Stimulated activated CD4-positive, alpha-beta T cell treated with anti-CD3 and anti-CD28 coated beads, Interleukin-15, amount 100 ng/mL, for 48 hours (primary cell): ENCODE results near the gene PLPPR5.
"Not testable (repeated sequence)": the region's sequence is repeated elsewhere in the genome, so short reads cannot be mapped to it uniquely, and the experiment has no call there.

ENCODE experiments used
- DNase-seq, 2 donors: peaks; one replicate each; pipeline ENCODE4 v3.0.0-alpha.2; 2020; ENCODE audit warnings: low read depth in 2 of 2

Gene PLPPR5, protein sequence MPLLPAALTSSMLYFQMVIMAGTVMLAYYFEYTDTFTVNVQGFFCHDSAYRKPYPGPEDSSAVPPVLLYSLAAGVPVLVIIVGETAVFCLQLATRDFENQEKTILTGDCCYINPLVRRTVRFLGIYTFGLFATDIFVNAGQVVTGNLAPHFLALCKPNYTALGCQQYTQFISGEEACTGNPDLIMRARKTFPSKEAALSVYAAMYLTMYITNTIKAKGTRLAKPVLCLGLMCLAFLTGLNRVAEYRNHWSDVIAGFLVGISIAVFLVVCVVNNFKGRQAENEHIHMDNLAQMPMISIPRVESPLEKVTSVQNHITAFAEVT

DNA sequence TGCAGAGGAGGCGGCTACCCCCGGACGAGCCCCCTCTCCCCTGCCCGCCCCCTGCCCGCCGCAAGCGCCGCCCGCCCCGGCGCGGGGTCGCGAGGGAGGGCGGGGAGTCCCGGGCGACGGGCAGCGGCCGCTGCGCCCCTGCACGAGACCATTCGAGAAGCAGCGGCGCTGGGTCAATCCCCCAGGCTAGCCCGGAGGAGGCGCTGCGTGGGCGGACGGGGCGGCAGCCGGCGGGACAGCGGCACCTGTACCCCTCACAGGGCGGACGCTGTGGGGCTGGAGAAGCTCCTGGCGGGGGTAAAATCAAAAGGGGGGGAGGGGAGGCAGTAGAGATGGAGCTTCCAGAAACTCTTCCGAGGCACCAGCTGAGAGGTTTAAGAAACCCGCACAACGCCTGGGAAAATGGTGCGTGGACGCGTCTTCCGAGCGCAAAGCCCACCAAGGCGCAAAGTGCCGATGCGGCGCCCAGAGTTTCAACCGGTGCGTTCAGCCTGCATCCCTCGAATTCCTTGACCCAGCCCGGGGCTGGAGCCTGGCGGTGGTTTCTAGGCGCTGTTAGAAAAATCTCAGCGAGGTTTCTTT is at the start of gene PLPPR5:
Gene PLPPR5, minus strand, starts transcription at position 1 of the 582 bp plus-strand sequence. CDS start 190 bp downstream, outside the sequence.
- DNase-seq: no peak

DNA sequence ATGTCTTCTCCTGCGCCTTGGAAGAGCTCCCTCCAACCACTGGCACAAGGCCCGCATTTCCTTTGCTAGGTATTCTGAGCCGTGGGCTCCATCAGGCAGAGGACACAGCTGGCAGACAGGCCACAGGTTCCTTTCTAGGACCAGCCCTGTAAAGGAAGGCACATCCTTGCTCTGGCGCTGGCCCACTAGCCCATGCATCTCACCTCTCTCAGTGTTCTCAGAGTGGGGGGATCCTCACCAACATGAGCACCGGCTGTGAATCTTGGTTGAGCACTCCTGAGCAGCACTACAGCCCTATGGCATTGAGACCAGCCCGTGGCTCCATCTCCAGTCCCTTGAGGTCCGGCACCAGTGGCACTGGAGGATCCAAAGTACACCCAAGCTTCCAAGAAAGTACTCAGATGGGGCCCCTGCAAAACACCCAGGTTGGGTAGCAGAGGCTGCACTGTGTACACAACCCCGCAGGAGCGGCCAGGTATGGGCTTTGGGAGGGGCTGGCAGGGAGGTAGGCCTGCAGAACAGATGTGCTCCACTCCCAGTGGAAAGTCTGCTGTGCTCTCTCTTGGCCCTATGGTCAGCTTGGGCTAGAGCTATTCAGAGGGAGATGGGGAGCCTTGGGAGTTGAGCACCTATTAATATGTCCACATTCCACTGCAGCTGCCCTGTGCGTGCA is 47.1 kb upstream of the PLPPR5 start:
- DNase-seq: no peak

DNA sequence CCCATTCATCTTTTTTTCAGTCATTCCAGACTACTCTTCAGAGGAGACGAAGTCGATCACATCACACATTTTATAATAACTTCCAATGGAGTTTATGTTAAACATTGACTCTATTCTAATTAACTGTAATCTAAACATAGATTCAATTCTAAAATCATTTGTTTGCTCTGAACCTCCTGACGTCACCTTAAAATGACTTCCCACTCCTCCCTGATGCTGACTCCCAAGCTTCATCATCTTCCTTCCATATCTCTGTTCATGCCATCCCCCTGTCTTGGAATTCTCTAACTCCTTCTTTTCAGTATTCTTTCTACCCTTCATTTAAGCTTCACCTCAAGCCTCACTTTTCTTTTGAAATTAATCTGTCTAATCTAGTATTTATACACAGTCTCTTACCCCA is 45.1 kb upstream of the PLPPR5 start:
- no peak for DNase-seq

DNA sequence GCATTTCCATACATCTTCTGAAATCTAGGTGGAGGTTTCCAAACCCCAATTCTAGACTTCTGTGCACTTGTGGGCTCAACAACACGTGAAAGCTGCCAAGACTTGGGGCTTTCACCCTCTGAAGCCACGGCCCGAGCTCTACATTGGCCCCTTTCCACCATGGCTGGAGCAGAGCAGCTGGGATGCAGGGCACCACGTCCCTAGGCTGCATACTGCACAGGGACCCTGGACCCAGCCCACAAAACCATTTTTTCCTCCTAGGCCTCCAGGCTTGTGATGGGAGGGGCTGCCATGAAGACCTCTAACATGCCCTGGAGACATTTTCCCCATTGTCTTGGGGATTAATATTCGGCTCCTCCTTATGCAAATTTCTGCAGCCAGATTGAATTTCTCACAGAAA is 32.1 kb upstream of the PLPPR5 start:
- DNase-seq: not testable (repeated sequence)

DNA sequence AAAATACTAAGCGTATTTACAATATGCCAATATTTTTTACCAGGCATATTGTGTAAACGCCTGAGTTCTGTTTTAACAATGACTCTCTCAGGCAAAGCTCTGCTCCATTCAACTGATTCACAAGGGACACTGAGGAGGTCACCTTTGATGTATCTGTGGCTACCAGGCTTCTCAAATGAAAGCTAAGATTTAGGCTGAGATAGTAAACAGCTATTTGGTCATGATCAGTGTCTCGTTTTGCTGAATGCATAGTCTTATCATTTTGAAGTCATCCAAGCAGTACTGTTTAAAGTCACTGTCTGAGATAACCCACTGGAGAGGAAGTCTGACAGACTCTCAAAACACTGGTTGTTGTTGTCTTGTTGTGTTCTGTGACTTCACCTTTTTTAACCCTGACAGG is 13.7 kb upstream of the PLPPR5 start:
- no peak for DNase-seq

DNA sequence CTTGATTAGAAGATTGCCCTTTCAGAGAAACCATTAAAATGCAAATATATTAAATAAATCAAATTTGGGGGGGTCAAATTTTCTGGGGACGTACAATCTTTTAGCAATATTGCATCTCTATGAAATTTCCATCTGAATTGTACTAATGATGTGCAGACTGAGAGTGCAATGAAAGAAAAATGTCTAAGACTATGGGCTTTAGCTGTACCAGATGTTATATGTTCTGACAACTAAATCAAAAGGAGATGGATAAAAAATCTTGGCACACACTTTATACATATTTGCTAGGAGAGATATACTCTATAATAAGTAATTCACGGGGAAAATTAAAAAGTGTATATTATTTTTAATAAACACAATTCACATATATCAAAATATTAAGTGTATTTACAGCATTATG is 13.0 kb upstream of the PLPPR5 start:
- no peak for DNase-seq

DNA sequence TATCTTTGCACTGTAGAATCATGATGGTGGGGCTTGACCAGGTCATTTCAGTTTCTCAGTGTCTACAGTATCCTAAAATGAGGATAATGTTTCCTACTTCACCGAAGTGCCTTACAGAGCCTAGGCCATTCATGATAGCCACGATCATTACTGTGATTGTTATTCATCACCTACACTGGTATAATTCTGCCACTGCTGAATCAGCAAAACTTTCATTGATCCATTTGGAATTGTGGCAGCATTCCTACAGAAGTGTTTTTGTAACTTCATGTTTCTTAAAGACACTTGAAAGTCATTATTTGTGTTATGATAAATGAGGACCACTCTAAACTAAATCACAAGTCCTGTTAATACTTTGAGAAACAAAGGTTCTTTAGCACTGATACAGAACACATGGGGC is 6.0 kb upstream of the PLPPR5 start:
- DNase-seq: no peak

DNA sequence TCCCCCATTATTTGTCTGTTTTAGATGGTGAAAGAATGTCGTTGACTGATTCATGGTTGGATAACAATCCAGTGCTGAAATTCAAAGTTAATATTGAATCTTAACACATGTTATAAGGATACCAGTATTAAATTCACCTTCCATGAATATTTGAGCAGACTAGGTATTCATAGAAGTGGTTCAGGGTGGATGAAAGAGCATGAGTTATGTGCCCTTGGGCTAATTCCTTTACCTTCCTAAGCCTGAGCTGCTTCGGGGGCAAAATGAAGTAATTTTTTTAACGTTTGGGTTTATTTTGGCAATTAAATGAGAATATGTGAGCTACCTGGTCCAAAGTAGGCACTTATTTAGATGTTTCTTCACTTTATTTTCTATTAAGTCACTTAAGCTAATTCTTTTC is 2.7 kb upstream of the PLPPR5 start:
- no peak for DNase-seq

DNA sequence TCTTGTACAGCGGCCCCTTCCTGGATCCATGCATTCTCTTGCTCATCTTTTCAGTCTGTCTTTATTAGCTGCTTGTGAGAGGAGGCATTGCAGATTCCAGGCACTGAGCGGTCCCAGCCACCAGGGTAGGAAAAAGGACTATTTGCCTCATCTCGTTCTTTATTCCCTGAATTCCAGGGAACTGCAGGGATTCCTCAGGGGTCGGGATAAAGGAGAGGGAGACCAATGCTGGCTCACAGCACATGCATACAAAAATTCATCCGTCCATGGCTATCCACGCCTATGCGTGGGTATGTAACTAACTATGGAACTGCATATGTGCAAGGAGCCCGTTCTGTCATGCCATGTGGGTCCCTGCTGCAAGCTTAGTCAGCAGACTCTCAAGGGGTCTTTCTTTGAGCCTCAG is 879 bp upstream of the PLPPR5 start:
- no peak for DNase-seq

DNA sequence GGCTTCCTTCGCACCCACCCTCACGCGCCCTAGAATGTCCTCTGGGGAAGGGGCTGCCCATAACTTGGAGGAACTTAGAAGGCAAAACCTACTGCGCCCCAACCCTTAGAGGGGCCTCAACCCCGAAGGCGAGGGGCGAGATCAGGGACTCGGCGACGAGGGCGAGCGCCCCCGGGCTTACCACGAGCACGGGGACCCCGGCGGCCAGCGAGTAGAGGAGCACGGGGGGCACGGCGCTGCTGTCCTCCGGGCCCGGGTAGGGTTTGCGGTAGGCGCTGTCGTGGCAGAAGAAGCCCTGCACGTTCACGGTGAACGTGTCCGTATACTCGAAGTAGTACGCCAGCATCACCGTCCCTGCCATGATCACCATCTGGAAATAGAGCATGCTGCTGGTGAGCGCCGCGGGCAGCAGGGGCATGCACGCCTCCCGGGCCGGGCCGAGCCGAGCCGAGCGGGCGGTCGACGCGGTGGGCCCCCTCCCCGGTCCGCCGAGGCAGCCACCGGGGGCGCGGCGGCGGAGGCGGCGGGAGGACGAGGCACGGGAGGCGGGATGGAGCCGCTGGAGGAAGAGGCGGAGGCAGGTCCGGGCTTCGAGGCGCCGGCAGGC is 304 bp downstream of the PLPPR5 start:
- DNase-seq: no peak

DNA sequence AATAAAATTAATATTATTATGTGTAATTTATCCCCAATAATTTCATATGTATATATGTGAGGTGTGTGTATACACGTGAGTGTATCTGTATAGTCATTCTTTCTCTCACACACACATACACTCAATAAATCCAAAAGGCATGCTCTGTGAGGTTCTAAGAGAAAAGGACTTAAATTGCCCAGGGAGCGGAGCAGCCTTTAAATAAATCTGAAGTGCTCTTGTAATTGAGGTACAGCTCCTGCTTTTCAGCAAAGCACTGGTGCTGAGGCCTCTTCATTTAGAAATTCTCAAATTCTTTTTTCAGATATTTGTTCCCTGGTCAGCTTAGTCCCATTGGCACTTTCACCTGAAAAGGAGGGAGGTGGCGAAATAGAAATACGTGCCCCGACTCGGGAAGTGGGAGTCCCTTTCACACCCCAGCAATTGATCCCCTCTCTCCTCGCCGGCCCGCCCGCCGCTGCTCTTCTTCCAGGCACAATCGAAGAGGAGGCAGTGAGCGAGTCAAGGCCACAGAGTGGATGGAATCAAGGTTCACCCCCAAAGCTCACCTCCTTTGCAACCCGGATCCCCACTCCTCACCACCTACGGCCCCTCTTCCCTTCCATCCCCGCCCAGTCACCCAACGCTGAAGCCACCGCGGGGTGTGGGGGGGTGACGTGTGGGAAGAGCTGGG is 944 bp downstream of the PLPPR5 start:
- DNase-seq: no peak

DNA sequence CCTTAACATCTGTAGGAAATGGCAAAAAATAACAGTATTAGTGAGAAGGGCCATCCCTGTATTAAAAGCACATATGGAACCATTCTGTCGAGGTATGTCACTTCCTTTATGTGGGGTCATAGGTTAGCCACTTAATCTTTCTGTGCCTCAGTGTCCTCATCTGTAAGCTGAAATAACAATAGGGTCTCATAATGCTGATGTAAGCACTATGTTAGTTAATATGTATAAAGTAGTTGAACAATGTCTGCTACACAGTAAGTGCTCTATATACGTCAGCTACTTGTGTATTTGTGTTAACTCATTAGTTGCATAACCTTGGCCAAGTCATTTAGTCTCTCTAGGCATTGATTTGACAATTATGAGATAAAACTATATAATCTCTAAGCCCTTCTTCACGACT is 11.8 kb downstream of the PLPPR5 start:
- no peak for DNase-seq

DNA sequence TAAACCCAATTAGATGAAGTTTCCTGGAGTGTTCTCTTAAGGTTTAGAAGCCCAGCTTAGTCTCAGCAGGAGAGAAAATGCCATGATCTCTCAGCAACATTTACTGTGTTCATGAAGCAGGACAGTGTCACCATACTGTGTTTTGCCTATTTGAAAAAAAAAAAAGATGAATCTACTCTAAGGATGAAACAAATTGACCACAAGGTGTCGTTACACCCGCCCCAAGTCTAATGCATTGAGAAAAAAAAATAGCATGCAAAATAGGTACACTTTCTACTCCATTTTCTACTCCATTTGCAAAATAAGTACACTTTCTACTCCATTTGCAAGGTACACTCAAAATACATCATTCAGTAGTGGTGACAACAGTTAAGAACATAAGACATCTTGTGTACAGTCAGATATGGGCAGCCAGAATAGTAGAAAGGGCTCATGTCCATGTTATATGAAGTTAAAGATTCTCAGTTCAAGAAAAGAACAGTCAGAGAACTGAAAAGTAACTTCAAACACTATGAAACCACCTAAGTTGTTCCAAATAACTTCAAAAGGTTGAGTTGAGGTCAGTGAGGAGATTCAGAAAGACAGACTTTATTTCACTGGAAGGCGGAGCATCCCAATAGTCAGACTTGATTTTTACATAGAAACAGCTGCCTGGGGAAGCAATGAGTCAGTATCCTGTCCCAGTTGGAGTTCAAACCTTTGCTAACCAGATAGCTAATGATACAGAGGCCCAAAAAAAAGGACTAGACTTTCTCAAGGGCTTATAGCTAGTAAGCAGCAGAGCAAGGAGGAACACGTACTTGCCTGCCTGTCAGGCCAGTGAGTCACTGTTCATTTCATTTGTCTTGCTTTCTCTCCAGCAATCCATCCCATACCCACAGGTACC is 13.3 kb downstream of the PLPPR5 start:
- no peak for DNase-seq

DNA sequence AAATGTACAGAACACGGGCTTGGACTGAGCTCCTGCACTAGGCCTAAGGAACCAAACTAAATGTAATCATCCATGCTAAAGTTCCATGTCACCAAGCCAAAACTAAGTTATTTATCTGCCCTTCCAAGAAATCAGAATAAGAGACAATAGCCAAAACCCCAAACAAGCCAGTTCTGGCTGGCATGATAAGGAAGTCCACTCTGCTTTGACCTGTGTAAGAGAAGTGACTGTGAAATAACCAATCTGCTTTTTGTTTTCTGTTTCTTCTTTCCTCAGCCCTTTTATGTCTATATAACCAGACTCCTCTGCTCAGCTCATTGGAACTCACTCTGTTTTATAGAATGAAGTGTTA is 15.1 kb downstream of the PLPPR5 start:
- DNase-seq: no peak

DNA sequence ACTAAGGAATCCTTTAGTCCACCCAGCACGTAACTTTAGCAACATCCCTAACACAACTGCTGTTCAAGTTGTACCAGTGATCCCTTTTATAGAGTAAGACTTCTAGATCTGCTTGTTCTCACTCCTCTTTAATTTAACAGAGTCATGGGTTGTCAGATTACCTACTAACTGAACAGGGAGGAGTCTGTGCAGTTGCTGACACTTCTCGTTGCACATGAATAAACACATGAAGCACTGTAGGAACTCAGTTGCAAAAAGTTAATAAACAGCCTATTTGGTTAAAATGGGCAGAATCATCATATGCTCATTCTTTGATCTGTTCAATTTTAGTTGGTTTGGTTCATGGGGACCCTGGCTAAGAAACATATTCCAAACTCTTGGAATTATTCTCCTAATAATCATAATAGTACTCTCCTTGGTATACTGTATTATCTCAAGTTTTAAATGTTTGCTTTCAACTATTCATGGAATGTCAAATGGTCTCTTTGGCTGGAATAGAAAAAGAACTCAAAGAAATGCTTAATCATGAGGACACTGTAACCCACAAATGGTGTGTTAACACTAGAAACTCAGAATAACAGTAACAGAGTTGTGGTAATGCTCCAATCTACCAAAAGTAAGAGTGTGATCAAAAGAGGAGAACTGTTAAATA is 15.6 kb downstream of the PLPPR5 start:
- no peak for DNase-seq

DNA sequence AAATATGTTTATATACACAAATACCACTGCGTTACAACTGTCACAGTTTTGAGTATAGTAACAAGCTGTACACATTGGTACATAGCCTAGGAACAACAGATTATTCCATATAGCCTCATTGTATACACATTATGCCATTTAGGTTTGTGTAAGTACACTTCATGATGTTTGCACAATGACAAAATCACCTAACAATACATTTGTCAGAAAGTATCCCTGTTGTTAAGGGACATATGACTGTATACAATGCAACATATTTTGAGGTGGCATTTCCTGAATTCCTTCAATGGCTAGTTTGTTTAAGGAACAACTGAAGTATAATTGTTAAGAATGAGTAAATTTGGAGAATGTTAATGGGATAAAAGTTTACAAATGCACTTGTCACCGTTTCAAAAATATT is 19.0 kb downstream of the PLPPR5 start:
- no peak for DNase-seq

DNA sequence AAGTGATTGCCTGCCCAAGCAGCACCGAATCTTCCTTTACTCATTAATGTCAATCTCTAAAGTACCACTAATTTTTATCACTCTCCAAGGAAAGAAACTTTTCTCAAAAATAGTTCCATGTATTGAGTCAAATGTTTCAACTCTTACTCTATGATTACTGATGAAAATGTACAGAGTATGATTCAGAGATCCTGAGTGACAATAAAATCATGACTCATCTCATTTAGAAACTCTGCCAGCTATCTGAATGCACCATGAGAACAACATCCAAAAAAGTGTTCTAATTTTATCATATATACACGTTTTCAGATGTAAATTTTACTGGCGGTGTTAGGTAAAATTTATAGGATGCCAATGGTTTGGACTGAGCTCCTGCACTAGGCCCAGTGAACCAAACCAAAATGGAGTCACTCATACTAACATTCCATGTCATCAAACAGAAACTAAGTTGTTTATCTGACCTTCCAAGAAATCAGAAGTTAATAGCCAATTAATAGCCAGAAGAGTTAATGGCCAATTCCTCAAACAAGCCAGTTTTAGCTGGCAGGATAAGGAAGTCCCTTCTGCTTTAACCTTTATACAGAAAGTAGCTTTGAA is 22.6 kb downstream of the PLPPR5 start:
- no peak for DNase-seq

DNA sequence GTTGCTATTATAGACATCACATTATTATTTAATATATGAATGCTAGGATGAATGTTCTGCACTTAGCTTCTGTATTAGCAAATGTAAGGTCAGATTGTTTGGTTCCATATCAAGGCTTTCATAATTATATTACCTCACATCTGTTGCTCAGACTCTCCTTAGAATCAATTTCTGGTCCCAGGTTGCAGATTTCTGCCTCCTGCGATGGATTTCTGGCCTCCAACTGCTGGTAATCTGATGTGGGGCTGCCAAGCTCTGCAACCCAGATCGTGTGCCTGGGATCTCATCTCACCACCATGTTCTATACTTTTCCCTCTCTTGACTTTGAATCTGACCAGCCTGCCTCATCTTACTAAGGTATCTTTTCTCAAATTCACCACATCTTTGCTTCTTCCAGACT is 25.2 kb downstream of the PLPPR5 start:
- DNase-seq: no peak

DNA sequence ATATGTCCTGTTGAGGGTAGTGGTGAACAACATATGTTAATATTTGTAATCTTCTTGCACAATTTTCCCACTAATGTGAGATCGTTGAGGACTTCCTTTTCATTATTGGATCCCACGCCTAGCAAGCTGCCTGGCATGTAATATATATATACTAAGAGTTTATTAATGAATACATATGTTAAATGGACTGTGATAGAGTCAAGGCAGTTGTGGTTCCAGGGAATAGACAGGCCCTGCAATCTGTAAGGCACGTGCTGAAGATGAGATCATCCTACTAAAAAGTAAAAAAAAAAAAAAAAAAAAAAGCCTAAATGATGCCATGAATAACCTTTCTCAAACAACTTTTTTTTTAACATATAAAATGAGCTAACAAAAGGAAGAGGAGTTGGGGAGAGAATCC is 28.9 kb downstream of the PLPPR5 start:
- DNase-seq: no peak

DNA sequence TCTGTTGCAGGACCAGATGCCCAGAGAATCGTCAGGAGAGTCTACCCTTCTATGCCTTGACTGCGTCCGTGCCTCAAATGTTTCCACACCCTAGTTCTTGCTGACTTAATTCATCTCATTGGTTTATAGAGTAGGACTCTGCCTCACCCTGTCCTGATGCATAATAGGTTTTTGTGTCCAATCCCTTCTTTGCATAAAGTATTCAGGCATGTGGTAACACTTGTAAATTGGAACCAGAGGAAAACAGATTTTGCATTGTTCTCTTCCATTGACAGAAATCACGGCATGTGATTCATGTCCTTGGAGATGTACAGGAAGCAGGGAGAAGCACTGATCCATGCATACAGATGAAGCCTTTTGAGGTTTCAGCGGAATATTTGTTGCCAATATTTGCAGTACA is 29.5 kb downstream of the PLPPR5 start:
- DNase-seq: no peak
